SKM-1 (cell line): ENCODE measurements around the gene OR1J1.

Experiments used
- DNase-seq: peaks from one replicate; lab custom pipeline; 2025; ENCODE audit not compliant: unreplicated experiment; lab: John Stamatoyannopoulos, UW

Gene OR1J1, protein sequence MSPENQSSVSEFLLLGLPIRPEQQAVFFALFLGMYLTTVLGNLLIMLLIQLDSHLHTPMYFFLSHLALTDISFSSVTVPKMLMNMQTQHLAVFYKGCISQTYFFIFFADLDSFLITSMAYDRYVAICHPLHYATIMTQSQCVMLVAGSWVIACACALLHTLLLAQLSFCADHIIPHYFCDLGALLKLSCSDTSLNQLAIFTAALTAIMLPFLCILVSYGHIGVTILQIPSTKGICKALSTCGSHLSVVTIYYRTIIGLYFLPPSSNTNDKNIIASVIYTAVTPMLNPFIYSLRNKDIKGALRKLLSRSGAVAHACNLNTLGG

DNA sequence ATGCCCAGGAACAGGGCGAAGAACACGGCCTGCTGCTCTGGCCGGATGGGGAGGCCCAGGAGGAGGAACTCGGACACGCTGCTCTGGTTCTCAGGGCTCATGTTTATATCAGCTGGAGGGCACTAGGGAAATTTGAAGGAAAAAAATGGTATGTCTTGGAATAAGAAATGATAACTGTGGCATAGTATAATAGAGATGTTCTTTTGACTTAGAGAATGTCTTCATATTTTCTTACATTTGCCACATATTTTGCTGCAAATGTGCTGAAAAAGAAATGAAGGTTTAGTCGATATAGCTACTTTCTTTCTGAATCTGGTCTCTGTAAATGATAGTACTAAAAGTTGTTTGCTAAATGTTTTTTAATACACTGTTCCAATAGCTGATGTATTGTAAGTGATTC is at the start of gene OR1J1:
TSS of gene OR1J1 (minus strand) at position 101 of the 400 bp plus-strand sequence. CDS start at position 101, 0 bp downstream.
- no peak for DNase-seq

DNA sequence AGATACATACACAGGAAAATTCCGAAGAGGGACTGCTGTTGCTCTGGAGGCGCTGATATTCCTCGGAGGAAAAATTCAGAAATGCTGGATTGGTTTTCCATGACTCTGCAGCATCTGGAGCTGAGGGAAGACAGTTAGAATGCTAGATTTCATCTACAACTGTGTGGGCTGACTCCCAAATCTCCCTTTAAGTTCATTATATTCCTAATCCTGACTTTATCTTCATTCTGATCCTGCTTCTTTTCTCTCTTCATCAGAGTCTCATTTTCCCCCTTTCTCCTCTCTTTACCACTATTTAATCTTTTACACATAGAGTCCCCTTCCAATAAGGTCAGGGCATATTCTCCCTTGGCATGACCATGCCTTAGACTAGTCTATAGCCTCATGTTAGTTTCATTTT is 49.5 kb upstream of the OR1J1 start, which contains the start of gene OR1N1:
TSS of gene OR1N1 (minus strand) at position 101 of the 400 bp plus-strand sequence. CDS start at position 101, 0 bp downstream.
- no peak for DNase-seq

DNA sequence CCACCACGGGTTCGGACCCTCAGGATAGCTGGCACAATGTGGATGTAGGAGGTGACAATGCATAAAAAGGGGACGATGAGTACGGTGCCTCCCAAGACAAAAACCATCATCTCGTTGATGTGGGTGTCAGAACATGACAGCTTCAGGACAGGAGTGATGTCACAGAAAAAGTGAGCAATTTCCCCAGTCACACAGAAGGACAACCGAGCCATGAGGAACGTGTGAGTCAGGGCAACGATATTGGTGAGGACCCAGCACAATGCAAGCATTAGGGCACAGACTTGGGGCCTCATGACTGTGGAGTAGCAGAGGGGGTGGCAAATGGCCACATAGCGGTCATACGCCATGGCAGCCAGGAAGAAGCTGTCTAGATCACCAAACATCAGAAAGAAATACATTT is 48.9 kb upstream of the OR1J1 start:
- no peak for DNase-seq

DNA sequence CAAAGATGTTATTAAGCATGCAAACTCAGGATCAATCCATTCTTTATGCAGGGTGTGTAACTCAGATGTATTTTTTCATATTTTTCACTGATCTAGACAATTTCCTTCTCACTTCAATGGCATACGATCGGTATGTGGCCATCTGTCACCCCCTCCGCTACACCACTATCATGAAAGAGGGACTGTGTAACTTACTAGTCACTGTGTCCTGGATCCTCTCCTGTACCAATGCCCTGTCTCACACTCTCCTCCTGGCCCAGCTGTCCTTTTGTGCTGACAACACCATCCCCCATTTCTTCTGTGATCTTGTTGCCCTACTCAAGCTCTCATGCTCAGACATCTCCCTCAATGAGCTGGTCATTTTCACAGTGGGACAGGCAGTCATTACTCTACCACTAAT is 41.6 kb upstream of the OR1J1 start:
- DNase-seq, result no peak

DNA sequence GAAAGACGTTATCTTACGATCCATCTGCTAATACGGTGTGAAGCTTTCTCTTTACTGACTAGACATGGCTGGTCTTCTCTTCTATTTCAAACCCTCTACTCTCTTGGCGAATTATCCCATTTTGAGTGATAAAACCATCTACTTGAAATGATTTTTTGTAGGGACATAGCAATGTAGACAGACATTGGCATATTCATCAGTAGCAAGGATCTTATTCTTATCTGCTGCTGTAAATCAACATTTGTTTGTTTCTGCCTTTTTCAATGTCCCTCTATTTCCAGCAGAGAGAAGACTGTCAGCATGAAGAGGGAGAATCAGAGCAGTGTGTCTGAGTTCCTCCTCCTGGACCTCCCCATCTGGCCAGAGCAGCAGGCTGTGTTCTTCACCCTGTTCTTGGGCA is 41.1 kb upstream of the OR1J1 start, which contains the start of gene OR1J4:
TSS of gene OR1J4 (plus strand) at position 301 of the 400 bp plus-strand sequence. CDS start at position 301, 0 bp downstream.
- DNase-seq, result no peak

DNA sequence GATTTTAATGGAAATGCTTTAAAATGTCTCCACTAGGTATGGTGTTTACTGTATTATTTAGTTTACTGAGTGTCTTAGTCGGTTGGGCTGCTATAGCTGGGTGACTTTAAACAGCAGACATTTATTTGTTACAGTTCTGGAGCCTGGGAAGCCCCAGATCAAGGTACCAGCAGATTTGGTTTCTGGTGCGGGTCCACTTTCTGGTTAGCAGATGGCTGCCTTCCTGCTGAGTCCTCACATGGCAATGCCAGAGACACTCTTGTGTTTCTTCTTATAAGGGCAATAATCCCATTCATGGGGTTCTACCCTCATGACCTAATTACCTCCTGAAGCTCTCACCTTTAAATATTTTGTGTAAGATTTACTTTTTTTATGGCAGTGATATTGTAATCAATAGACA is 40.5 kb upstream of the OR1J1 start:
- DNase-seq, result no peak

DNA sequence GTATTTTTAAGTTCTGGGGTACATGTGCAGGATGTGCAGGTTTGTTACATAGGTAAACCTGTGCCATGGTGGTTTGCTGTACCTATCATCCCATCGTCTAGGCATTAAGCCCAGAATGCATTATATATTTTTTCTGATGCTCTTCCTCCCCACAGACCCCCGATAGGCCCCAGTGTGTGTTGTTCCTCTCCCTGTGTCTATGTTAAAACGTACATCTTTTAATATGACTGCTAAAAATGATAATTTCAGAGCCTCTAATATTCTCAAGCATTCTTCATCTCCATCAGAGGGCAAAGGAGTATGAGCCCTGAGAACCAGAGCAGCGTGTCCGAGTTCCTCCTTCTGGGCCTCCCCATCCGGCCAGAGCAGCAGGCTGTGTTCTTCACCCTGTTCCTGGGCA is 32.8 kb upstream of the OR1J1 start, which contains the start of gene OR1J2:
TSS of gene OR1J2 (plus strand) at position 301 of the 400 bp plus-strand sequence. CDS start at position 301, 0 bp downstream.
- DNase-seq, result no peak

DNA sequence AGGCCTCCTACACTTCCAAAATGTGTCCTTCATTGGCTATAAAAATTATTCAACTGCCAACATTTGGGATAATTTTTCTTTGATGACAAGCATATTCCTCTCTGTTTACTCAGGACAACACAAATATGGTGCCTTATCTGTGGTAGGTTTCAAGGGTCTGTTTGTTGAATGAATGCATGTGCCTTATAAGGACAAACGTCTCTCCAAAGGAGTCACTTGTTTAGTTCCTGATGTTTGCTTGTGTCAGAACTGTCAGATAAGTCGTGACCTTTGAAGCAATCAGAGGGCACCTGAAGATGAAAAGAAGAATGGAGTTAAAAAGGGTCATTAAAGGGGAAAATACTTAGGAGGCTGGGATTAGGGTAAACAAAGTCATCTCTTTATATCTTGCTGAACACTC is 29.2 kb upstream of the OR1J1 start:
- DNase-seq, result no peak

DNA sequence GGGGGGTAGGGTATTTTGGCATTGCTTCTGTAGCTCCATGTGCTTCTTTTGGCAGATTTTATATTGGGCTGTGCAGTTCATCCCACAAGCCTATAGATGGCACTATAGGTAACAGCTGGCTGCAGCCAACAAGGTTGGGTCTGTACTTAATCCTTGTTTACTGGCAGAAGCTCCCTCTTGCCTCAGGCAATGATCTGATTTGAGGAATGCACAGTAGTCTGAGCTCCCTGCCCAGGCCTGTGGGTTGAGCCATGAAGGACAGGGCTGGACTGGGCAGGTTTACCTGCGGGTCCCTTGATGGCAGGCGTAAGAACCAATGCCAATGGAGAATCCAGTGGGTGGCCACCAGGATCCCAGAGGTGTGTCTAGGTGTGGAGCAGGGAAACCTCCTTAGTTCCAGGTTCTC is 21.2 kb upstream of the OR1J1 start:
- DNase-seq, result no peak

DNA sequence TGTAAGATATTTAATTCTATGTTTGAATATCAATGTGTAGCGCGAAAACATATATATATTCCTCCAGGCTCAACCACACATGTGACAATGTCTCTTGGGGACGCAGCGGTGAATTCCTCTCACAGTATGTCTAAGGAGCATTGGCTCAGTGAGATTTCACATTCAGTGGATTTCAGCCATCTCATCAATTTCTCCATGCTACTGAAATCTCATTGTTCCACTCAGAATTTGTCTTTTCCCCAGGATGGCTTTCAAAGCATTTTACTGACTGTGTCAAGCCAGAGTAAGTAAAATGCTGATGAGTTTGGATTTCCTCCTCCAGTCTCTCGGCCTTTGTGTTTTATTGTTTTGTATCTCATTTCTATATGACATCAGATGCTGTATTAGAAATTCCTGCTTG is 1.3 kb upstream of the OR1J1 start:
- no peak for DNase-seq

DNA sequence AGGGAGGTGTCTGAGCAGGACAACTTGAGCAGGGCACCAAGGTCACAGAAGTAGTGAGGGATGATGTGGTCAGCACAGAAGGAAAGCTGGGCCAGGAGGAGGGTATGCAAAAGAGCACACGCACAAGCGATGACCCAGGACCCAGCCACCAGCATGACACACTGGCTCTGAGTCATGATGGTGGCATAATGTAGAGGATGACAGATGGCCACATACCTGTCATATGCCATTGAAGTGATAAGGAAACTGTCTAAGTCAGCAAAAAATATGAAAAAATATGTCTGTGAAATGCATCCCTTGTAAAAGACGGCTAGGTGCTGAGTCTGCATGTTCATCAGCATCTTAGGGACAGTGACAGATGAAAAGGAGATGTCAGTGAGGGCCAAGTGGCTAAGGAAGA is 380 bp downstream of the OR1J1 start:
- no peak for DNase-seq

DNA sequence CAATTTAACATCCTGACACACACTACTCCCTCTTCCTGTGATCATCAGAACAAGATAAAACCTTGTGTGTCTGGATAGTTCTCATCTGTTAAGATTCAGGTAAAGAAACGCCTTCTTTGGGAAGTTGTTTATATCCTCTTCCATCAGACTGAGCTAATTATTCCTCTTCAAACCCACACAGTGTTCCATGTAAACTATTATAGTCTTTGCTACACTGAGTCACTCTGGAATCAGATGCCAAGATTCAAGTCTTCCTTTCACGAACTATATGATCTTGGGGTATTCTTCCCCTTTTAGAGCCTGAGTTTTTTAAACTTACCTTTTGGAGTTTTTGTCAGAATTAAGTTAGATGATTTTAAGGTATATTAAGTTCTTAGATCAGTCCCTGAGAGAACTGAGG is 2.0 kb downstream of the OR1J1 start:
- DNase-seq, result no peak

DNA sequence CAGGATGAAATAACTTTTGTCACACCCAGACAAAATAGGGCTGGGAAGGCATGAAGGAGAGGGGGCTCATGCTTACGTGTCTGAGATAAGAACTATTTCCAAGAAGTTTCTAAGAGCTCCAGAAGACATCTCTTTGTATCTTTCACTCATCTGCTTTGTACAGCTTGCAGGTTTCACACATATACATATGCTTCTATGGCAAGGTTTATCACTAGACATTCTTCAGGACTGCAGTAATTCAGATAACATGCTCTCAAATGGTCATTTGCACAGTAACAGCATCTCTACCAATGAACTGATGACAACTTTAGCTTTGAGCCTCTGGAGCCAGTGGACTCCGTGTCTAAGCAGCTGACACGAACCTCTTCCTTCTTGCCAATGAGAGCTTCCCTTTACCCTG is 3.2 kb downstream of the OR1J1 start:
- no peak for DNase-seq

DNA sequence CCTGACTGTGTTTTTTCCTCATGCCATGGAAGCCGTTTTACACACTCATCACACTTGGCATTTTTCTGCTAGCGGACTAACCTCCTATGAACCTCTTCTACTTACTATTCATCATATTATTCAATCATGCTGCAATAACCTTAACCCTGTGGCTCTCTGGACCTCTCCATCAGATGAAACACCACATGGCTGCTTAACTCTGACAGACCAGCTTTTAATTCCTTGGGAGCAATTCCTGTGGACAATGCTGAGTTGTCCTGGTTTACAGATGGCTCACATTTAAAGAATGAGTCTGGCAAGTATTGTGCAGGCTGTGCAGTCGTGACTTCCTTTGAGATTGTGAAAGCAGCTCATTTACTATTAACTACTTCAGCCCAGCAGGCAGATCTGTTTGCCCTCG is 9.0 kb downstream of the OR1J1 start:
- DNase-seq, result no peak

DNA sequence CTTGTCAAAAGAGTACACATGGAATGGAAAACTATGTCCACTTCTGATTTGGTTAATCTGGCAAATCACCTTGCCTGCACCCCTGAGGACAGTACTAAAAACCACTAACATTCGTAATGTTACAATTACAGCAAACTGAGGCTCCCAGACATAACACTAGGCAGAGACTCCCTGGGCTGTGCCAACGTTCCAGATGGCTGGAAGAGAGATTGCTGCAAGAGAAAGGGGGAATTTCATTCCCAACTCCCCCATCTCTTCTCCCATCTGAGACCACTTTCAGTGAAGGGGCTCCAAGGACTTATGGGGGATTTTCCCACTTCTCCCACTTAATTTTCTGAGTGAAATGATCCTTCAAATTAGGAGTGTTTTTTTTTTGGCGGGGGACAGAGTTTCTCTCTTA is 11.3 kb downstream of the OR1J1 start:
- no peak for DNase-seq

DNA sequence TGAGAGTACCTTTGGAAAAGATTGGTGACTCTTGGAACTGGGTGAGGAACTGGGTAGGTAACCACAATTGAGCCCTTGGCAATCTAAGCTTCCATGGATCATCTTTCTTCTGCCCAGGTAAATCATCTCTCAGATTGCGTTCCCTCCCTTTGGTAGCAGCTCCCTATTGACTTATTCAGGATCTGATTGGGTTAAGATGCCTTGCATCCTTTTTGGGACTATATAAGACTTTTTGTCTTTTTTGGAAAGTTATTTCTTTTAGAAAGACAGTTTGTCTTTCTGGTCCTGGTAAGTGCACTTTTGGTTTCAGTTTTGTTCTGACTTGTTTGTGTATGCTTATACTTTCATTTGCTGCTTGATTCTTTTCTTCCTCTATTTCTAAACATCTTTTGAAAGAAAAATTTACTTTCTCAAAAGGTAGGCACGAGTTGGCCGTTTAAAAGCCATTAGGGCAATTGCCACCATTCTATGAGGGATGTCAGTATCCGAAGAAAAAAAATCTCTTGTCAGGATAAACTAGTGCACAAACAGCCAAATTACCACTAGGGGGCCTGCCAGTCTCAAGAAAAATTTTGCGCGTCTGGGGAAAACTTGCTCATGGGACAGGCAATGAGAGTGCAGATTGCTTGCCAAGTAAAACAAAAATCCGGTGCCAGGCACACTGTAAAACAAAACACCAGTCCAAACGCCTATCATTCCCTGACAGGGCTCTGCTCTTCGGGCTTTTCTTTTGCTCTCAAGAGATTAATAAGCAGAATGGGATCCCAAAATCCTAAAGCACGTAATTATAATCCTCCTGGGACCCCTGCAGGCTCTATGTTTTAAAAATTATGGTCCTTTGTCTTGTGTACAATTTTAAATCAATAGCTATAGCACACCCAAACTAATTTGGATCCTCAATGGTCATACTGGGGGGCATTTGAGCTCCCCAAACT is 12.8 kb downstream of the OR1J1 start:
- DNase-seq, result peak; percentile 48

DNA sequence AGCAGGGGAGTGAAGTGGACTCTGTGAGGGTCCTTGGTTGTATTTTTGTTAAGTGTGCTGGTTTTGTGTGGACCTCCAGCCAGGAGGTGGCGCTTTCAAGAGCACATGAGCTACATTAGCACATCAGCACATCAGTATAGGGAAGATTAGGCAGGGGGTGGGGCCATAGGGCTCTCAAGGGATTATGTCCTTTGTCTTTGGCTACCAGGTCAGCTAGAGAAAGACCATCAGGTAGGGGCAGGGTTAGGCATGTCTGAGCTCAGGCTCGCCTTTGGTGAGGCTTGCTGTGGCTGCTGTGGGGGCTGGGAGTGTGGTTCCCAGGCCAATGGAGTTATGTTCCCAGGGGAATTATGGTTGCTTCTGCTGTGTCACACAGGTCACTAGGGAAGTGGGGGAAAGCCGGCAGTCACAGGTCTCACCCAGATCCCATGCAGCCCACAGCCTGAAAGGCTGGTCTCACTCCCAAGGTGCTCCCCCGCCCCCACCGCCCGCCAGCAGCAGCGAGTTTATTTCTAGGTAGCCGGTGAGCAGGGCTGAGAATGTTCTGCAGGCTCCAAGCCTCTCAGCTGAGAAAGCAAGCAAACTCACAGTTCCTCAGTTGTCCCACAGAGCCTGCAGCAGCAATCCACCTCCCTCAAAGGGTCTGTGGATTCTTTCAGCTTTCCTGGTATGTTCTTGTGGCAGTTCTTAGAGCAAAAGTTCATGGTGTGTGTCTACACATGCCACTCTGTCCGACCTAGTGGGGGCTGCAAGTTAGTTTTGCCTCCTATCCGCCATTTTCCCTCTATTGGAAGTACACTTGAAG is 13.7 kb downstream of the OR1J1 start:
- DNase-seq, result no peak

DNA sequence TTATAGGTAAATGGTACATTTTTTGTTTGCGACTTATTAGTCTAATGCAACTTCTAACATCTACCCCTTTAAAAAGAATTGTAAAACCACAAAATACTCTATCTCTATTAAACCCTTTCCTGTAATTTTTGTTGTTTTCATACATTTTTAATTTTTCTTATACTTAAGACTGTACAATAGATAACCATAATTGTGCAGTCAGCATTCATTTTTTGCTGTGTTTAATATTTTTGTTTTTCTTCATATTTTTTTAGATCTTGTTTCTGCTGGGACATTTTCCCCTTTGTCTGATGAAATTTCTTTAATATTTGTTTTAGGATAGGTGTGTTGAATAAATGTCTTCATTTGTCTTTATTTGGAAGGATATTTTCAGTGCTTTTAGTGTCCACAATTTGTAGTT is 19.9 kb downstream of the OR1J1 start:
- DNase-seq, result no peak

DNA sequence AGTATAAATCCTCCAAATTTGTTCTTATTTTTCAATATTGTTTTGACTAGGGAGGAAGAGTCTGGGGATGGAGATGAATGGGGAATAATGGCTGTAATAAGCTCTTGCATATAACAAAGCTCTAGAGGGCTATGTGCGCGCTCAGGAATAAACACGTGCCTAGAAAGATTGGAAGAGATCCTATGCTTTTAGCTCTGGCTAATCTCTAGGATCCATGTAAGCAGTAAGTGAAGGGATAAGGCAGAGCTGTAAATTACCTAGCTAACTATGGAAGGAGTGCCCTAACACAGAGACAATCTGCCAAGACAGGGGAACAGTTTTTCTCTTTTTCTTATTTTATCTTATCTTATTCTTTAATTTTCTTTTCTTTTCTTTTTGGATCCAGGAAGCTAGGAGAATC is 21.6 kb downstream of the OR1J1 start:
- DNase-seq, result no peak

DNA sequence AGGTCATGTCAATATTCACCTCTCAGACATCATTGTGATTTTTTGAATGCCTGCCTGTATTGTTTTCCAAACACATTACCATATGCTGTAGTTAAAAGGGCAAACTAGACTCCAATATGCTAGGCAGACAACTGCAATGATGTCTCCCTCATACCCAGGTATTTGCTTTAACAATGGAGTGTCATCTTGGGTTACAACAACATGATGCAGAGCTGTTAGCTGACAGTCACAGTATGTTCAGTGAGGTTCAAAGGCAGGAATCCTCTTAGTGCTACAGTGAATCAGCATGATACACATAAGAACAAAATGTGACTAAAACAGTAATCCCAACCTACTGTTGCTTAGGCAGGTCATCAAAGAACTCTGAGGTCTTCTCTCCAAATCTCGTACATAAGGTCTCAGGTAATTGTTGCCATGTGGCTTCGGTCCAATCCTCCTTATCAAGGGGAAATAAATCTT is 24.0 kb downstream of the OR1J1 start:
- DNase-seq, result no peak
